ENCODE results near the gene PHF12.

Gene PHF12

DNA sequence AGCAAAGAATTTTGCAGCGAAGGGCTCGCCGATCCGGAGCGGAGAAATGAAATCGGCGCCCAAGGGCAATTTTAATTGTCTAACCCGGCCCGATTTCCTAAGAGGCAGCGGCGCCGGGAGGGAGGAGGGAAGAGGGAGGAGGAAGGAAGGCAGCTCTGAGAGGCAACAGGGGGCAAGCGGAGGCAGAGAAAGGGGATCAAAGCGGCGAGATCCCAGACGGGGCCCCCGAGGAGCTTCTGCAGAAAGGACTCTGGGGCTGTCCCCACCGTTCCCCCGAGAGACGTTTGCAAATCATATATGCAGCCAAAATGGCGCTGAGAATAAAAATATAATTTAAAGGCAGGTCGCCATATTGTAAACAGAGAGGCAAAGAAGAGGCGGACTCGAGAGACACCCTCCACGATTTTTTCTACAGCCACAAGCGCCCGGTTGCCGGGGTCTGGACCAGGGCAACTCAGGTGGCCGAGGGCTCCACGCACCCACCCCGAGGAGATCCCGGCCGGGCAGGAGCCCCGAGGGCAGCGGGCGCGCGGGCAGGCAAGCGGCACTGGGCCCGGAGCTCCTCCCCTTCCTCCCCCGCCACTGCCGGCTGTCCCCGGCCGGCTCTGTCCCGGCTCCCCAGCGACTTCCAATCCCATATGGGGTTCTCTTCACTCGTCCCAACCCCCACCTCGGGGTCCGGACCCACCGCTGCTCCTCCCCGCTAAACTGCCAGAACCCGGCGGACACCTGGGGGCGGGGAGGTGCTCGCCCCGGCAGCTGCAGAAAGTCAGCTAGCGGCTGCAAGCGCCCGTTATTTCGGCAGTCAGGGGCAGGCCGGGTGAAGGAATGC lies 1.9 kb downstream of the PHF12 start:
- peak overlapping the region; percentile 86 for H3K4me3 ChIP-seq (ENCODE audit: low read length)
- DNase-seq (ENCODE audit: low read depth): peak; percentile 68
- TF ChIP-seq CTCF (IDR thresholded peaks at IDR 0.05; ENCODE audit: insufficient read depth, low read depth, low read length, missing control alignments): no peak

DNA sequence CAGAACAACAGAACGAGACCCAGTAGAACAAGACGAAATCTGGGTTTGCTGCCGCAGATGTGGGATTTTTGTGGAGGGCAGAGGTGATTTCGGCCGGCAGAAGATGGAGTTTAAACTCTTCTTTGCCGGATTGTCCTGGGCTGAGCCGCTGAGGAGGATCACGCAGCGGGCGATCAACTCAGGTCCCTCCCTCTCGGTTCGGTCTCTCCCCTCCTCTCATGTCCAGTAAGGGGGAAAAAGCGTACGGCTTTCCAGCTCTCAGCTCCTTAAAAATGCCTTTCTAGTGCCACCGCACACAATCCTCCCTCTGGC lies 2.5 kb downstream of the PHF12 start:
- peak overlapping the region; percentile 86 for H3K4me3 ChIP-seq (ENCODE audit: low read length)
- no peak for DNase-seq (ENCODE audit: low read depth)
- TF ChIP-seq CTCF (IDR thresholded peaks at IDR 0.05; ENCODE audit: insufficient read depth, low read depth, low read length, missing control alignments): no peak

- no peak for TF ChIP-seq CTCF (IDR thresholded peaks at IDR 0.05; ENCODE audit: insufficient read depth, low read depth, low read length, missing control alignments)
- no peak for DNase-seq (ENCODE audit: low read depth)
- peak overlapping the region; percentile 86 for H3K4me3 ChIP-seq (ENCODE audit: low read length)
Measured at GRCh38 chr17:28948342-28948741, 3.0 kb downstream of the PHF12 start.

GRCh38 chr17:28947639-28948038 lies 3.7 kb downstream of the PHF12 start:
- TF ChIP-seq CTCF (IDR thresholded peaks at IDR 0.05; ENCODE audit: insufficient read depth, low read depth, low read length, missing control alignments): no peak
- no peak for DNase-seq (ENCODE audit: low read depth)
- no peak overlapping the region for H3K4me3 ChIP-seq (ENCODE audit: low read length)

- no peak for TF ChIP-seq CTCF (IDR thresholded peaks at IDR 0.05; ENCODE audit: insufficient read depth, low read depth, low read length, missing control alignments)
- peak; percentile 45 for DNase-seq (ENCODE audit: low read depth)
- no peak overlapping the region for H3K4me3 ChIP-seq (ENCODE audit: low read length)
Measured at GRCh38 chr17:28946239-28946638, 5.1 kb downstream of the PHF12 start.

DNA sequence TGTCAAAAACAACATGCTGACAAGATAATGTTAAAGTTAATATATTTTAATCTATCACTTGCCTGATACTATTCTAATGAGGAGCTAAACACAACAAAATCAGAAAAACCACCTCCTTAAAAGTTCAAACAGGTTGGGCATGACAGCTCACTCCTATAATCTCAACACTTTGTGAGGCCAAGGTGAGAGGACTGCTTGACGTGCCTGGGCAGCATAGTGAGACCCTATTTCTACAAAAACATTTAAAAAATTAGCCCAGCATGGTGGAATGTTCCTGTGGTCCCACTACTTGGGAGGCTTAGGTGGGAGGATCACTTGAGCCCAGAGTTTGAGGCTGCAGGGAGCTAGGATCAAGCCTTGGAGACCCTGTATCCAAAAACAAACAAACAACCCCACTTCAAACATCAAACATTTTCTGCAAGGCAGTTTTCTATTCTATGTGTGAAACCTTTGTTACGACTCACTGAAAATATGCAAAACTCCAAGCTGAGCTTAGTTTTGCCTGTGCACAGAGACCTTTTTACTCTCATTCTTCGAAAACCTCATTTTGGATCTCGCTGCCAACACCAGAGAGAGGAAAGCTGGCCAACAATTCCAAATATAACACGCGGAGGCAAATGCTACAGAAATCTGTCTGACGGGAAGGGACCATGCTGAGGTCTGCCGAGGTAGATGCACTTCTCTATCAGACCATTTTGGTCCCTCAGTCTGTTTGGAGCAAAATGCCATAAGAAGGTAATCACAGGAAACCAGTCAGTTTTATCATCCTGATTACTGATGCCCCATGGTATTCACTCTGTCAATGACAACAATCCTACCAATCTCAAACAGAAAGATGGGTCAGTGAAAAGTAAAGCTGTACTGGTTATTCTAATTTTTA lies 6.2 kb downstream of the PHF12 start:
- no peak overlapping the region for H3K4me3 ChIP-seq (ENCODE audit: low read length)
- TF ChIP-seq CTCF (IDR thresholded peaks at IDR 0.05; ENCODE audit: insufficient read depth, low read depth, low read length, missing control alignments): no peak
- DNase-seq (ENCODE audit: low read depth): peak; percentile 32
